Neural progenitor cell (in vitro differentiated cells): ENCODE results near the gene TXNDC5. TPM values are rescaled to one million over a fixed set of nuclear protein-coding genes. Genes with fewer than 3 reads are reported as not detected.

ENCODE experiments used
- DNase-seq: peaks from one replicate; pipeline ENCODE4 v3.0.0-alpha.2; 2016; ENCODE audit warnings: low spot score
- H2AFZ ChIP-seq: fragments of 200-600 bp; sonication (generic); replicated peaks from 2 replicates; pipeline ENCODE4 v1.6.1; 2016; ENCODE audit warnings: antibody characterized with exemption
- H3F3A ChIP-seq: fragments of 200-600 bp; sonication (generic); 2 replicates; pipeline ENCODE4 v1.6.1; 2016; ENCODE audit warnings: antibody characterized with exemption, low read depth
- H3K27ac ChIP-seq: fragments of 200-600 bp; sonication (generic); 2 replicates; pipeline ENCODE4 v1.5.1; 2016; ENCODE audit warnings: mild to moderate bottlenecking
- H3K27me3 ChIP-seq: fragments of 200-600 bp; sonication (generic); 2 replicates; pipeline ENCODE4 v1.6.1; 2016; ENCODE audit warnings: mild to moderate bottlenecking, moderate library complexity
- H3K36me3 ChIP-seq: fragments of 200-600 bp; sonication (generic); 2 replicates; pipeline ENCODE4 v1.5.1; 2016
- H3K4me1 ChIP-seq: fragments of 200-600 bp; sonication (generic); 2 replicates; pipeline ENCODE4 v1.6.1; 2016; ENCODE audit warnings: mixed run types
- H3K4me2 ChIP-seq: fragments of 200-600 bp; sonication (generic); 2 replicates; pipeline ENCODE4 v1.6.1; 2016
- H3K4me3 ChIP-seq: fragments of 200-600 bp; sonication (generic); 2 replicates; pipeline ENCODE4 v1.5.1; 2016
- H3K79me2 ChIP-seq: fragments of 200-600 bp; sonication (generic); 2 replicates; pipeline ENCODE4 v1.6.1; 2016; ENCODE audit warnings: low read depth
- H3K9ac ChIP-seq: fragments of 200-600 bp; sonication (generic); 2 replicates; pipeline ENCODE4 v1.6.1; 2016
- H3K9me3 ChIP-seq: fragments of 200-600 bp; sonication (generic); 2 replicates; pipeline ENCODE4 v1.5.1; 2016; ENCODE audit warnings: low read depth
- H4K20me1 ChIP-seq: fragments of 200-600 bp; sonication (generic); 2 replicates; pipeline ENCODE4 v1.6.1; 2016; ENCODE audit warnings: low read depth
- H3K27ac Mint-ChIP-seq: 3 replicates; pipeline ENCODE4 v1.8.0; 2021; ENCODE audit warnings: mixed read lengths
- H3K27me3 Mint-ChIP-seq: 2 replicates; pipeline ENCODE4 v1.8.0; 2022; ENCODE audit warnings: low read depth, mild to moderate bottlenecking, inconsistent platforms, moderate library complexity, mixed read lengths; ENCODE audit not compliant: insufficient read depth
- H3K36me3 Mint-ChIP-seq: 3 replicates; pipeline ENCODE4 v1.8.0; 2021; ENCODE audit warnings: mixed read lengths
- H3K4me1 Mint-ChIP-seq: 3 replicates; pipeline ENCODE4 v1.8.0; 2021; ENCODE audit warnings: mixed read lengths
- H3K4me3 Mint-ChIP-seq: 3 replicates; pipeline ENCODE4 v1.8.0; 2021; ENCODE audit warnings: mild to moderate bottlenecking, moderate library complexity, mixed read lengths
- H3K9me3 Mint-ChIP-seq: 3 replicates; pipeline ENCODE4 v1.8.0; 2020; ENCODE audit warnings: mixed read lengths
- EZH2 ChIP-seq: fragments of 200-600 bp; sonication (generic); IDR thresholded peaks from 2 replicates; pipeline ENCODE4 v1.6.1; 2017; ENCODE audit warnings: antibody characterized with exemption, mild to moderate bottlenecking, moderate library complexity
- EZH2phosphoT487 ChIP-seq: fragments of 200-600 bp; sonication (generic); IDR thresholded peaks from 2 replicates; pipeline ENCODE4 v1.6.1; 2017; ENCODE audit warnings: antibody characterized with exemption
- total RNA-seq: library from RNA; depleted of rRNA; stranded (reverse); fragments of >200 nt; gene quantifications from 2 replicates; pipeline ENCODE4 v1.2.3, GENCODE V29; 2015; ENCODE audit warnings: low replicate concordance
- TF ChIP-seq, protein P1 (sequence below): fragments of 200-600 bp; sonication (generic); IDR thresholded peaks from 2 replicates; pipeline ENCODE4 v1.5.1; 2017; ENCODE audit warnings: antibody characterized with exemption, mild to moderate bottlenecking

Gene TXNDC5
- total RNA-seq, 1 donor from 2014 or later, result 155 TPM

DNA sequence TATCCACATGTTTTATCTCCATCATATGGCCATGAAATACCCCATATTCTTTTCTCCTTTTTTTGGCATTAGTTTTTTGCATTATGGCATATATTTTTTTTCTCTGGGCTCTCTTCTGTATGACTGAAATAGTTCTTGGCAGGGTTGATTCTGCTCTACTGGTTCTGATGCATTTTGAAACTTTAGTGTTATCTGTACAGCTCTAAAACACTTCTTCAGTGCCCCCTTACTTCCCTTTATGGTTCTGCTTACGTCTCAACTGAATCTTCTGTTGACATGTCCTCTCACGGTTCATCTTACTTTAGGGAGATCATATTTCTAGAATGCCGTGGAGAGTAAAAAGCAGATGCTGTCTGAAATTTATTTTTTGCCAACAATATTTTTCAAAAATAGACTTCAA is 23.2 kb upstream of the TXNDC5 start:
- TF ChIP-seq EZH2 (no peak), EZH2phosphoT487 (no peak)
- TF ChIP-seq, protein P1, sequence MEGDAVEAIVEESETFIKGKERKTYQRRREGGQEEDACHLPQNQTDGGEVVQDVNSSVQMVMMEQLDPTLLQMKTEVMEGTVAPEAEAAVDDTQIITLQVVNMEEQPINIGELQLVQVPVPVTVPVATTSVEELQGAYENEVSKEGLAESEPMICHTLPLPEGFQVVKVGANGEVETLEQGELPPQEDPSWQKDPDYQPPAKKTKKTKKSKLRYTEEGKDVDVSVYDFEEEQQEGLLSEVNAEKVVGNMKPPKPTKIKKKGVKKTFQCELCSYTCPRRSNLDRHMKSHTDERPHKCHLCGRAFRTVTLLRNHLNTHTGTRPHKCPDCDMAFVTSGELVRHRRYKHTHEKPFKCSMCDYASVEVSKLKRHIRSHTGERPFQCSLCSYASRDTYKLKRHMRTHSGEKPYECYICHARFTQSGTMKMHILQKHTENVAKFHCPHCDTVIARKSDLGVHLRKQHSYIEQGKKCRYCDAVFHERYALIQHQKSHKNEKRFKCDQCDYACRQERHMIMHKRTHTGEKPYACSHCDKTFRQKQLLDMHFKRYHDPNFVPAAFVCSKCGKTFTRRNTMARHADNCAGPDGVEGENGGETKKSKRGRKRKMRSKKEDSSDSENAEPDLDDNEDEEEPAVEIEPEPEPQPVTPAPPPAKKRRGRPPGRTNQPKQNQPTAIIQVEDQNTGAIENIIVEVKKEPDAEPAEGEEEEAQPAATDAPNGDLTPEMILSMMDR, result no peak
- H3K9me3 Mint-ChIP-seq, result peaks cover 7% of the 10 kb centered on the region
- no peaks in the 10 kb centered on the region for H3K4me1 Mint-ChIP-seq
- H3K79me2 ChIP-seq, result no peaks in the 10 kb centered on the region
- no peak overlapping the region for H2AFZ ChIP-seq
- no peaks in the 10 kb centered on the region for H3F3A ChIP-seq
- H3K4me3 Mint-ChIP-seq, result no peak overlapping the region
- no peak overlapping the region for H3K9ac ChIP-seq
- no peaks in the 10 kb centered on the region for H3K36me3 Mint-ChIP-seq
- H3K4me3 ChIP-seq, result no peak overlapping the region
- H3K4me1 ChIP-seq, result no peaks in the 10 kb centered on the region
- H3K27me3 ChIP-seq, result no peaks in the 10 kb centered on the region
- no peaks in the 10 kb centered on the region for H3K9me3 ChIP-seq
- peaks cover 2% of the 10 kb centered on the region for H3K27me3 Mint-ChIP-seq
- no peak overlapping the region for H3K4me2 ChIP-seq
- H4K20me1 ChIP-seq, result no peaks in the 10 kb centered on the region
- no peak overlapping the region for H3K27ac Mint-ChIP-seq
- no peaks in the 10 kb centered on the region for H3K36me3 ChIP-seq
- no peak overlapping the region for H3K27ac ChIP-seq
- no peak for DNase-seq

DNA sequence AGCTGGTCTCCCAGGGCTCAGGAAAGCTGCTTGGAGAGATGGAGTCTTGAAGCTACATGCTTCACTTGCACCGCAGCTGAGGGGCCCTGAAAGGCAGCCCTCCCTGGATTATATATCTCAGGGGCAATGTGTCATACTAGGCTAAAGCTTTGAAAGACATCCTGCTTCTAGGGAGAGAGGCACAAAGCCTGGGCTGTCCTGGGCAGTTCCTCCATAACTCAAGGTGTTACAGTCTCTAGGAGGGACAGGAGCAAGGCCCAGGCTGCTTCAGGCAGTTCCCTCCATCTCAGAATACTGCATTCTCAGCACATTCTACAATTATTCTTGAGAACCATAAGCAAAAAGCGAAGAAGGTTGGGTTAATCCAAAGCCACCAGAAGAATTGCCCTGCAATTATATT is 22.0 kb upstream of the TXNDC5 start:
- Mint-ChIP-seq H3K9me3 (peaks cover 9% of the 10 kb centered on the region), H3K36me3 (no peaks in the 10 kb centered on the region)
- TF ChIP-seq, protein P1, result no peak
- no peak for TF ChIP-seq EZH2phosphoT487
- no peak for TF ChIP-seq EZH2

DNA sequence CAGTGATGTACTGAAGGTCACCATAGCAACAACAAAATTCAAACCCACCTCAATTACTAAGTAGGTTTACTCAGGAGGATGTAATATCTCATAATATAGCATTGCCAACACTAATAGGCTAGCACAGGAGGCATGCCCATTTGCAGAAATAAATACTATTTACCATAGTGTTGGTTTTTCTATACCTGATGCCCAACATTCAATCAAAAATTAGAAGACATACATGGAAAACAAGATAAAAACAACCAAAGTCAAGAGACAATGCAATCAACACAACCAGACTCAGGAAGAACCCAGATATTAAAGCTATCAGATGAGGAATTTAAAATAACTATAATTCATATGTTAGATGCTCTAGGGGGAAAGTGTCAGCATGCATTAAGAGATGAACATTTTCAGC is 14.3 kb upstream of the TXNDC5 start:
- Histone ChIP-seq H3K79me2 (no peaks in the 10 kb centered on the region), H3K4me2 (no peak overlapping the region), H3K36me3 (no peaks in the 10 kb centered on the region), H3K4me3 (no peak overlapping the region), H3K9me3 (no peaks in the 10 kb centered on the region), H3K4me1 (no peaks in the 10 kb centered on the region), H3F3A (no peaks in the 10 kb centered on the region), H3K27ac (no peak overlapping the region), H3K27me3 (no peaks in the 10 kb centered on the region), H2AFZ (no peak overlapping the region), H3K9ac (no peak overlapping the region), H4K20me1 (no peaks in the 10 kb centered on the region)
- H3K36me3 Mint-ChIP-seq, result no peaks in the 10 kb centered on the region
- H3K4me3 Mint-ChIP-seq, result no peak overlapping the region
- no peak overlapping the region for H3K27ac Mint-ChIP-seq
- TF ChIP-seq EZH2, result no peak
- TF ChIP-seq EZH2phosphoT487, result no peak
- TF ChIP-seq, protein P1, result no peak
- H3K27me3 Mint-ChIP-seq, result no peaks in the 10 kb centered on the region
- H3K4me1 Mint-ChIP-seq, result no peaks in the 10 kb centered on the region
- no peak for DNase-seq
- peaks cover 13% of the 10 kb centered on the region for H3K9me3 Mint-ChIP-seq

More for the DNA sequence above, 22.0 kb upstream of the TXNDC5 start:
- H3K4me1 ChIP-seq, result no peaks in the 10 kb centered on the region
- H3K36me3 ChIP-seq, result no peaks in the 10 kb centered on the region
- no peak for DNase-seq
- no peaks in the 10 kb centered on the region for H3K27me3 ChIP-seq
- no peak overlapping the region for H3K4me2 ChIP-seq
- Mint-ChIP-seq H3K4me3 (no peak overlapping the region), H3K27ac (no peak overlapping the region), H3K27me3 (peaks cover 2% of the 10 kb centered on the region), H3K4me1 (no peaks in the 10 kb centered on the region)
- no peaks in the 10 kb centered on the region for H4K20me1 ChIP-seq
- no peak overlapping the region for H2AFZ ChIP-seq
- no peak overlapping the region for H3K27ac ChIP-seq
- H3K9ac ChIP-seq, result no peak overlapping the region
- no peak overlapping the region for H3K4me3 ChIP-seq
- no peaks in the 10 kb centered on the region for H3K9me3 ChIP-seq
- no peaks in the 10 kb centered on the region for H3F3A ChIP-seq
- no peaks in the 10 kb centered on the region for H3K79me2 ChIP-seq
